Measurements from ENCODE around the gene LDLRAD1. TPM values are rescaled to one million over a fixed set of nuclear protein-coding genes. Genes with fewer than 3 reads are reported as not detected.
"Not testable (repeated sequence)": the region's sequence is repeated elsewhere in the genome, so short reads cannot be mapped to it uniquely, and the experiment has no call there.

LDLRAD1 gene
- total RNA-seq, 4 donors from 2014 or later, result 0.49 to 1.4 TPM; not detected in 2

GRCh38 chr1:53999920-54000319 lies 18.1 kb downstream of the LDLRAD1 start:
- H3K27me3 ChIP-seq, result no peaks in the 10 kb centered on the region
- H3K4me3 ChIP-seq, result no peak overlapping the region
- no peaks in the 10 kb centered on the region for H3K9me3 ChIP-seq
- H3K36me3 ChIP-seq, result no peaks in the 10 kb centered on the region
- DNase-seq, result no peak
- H3K4me1 ChIP-seq, result peaks cover 0 to 14% (median 0%) of the 10 kb centered on the region in 3 donors
- intact Hi-C loops (cut with DNase I), result no loop called here
- TF ChIP-seq CTCF (IDR thresholded peaks at IDR 0.05), result no peak
- TF ChIP-seq POLR2A (IDR thresholded peaks at IDR 0.05), result no peak
- no peak overlapping the region for H3K27ac ChIP-seq

DNA sequence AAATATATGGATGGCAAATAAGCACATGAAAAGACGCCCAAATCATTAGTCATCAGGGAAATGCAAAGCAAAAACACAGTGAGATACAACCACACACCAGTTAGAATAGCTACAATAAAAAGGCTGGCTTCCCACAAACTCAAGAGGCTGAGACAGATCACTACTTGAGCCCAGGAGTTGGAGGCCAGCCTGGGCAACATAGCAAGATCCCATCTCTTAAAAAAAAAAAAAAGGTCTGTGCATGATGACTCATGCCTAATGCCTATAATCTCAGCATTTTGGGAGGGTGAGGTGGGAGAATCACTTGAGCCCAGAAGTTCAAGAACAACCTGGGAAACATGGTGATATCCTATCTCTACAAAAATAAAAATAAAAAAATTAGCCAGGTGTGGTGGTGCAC lies 19.8 kb downstream of the LDLRAD1 start:
- no peak for DNase-seq
- intact Hi-C loops (cut with DNase I), result no loop called here
- WGBS, 2 donors, result 62 to 83% methylated on average over 1 of the region's 1 CpG
- Histone ChIP-seq H3K4me3 (no peak overlapping the region), H3K27me3 (no peaks in the 10 kb centered on the region), H3K36me3 (no peaks in the 10 kb centered on the region), H3K27ac (no peak overlapping the region), H3K9me3 (no peaks in the 10 kb centered on the region), H3K4me1 (peaks cover 0 to 14% (median 0%) of the 10 kb centered on the region in 3 donors)
- TF ChIP-seq CTCF (IDR thresholded peaks at IDR 0.05), result no peak
- no peak for TF ChIP-seq POLR2A (IDR thresholded peaks at IDR 0.05)

DNA sequence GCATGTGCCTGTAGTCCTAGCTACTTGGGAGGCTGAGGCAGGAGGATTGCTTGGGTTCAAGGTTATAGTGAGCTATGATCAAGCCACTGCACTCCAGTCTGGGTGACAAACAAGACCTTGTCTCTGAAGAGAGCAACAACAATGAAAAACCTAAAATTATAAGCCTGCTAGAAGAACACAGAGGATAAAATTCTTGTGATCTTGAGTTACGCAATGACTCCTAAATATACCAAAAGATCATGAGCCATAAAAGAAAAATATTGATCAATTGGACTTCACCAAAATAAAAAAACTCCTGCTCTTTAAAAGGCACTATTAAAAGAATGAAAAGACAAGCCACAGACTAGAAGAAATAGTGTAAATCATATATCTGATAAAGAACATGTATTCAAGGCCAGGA lies 22.3 kb downstream of the LDLRAD1 start:
- H3K27me3 ChIP-seq, result no peaks in the 10 kb centered on the region
- DNase-seq, result no peak
- no peaks in the 10 kb centered on the region for H3K9me3 ChIP-seq
- H3K4me1 ChIP-seq, result no peaks in the 10 kb centered on the region
- intact Hi-C loops (cut with DNase I), result no loop called here
- no peaks in the 10 kb centered on the region for H3K36me3 ChIP-seq
- 94 to 100% methylated on average over 1 of the region's 1 CpG for WGBS, 2 donors
- TF ChIP-seq POLR2A (IDR thresholded peaks at IDR 0.05) (no peak), CTCF (IDR thresholded peaks at IDR 0.05) (no peak)
- H3K27ac ChIP-seq, result no peak overlapping the region
- H3K4me3 ChIP-seq, result no peak overlapping the region

GRCh38 chr1:53994516-53994915 lies 23.5 kb downstream of the LDLRAD1 start:
- H3K4me3 ChIP-seq; H3K9me3 ChIP-seq; H3K36me3 ChIP-seq; DNase-seq; H3K4me1 ChIP-seq; H3K27ac ChIP-seq; intact Hi-C loops (cut with DNase I); H3K27me3 ChIP-seq: not testable (repeated sequence)
- 83 to 85% methylated on average over 2 of the region's 2 CpGs for WGBS, 2 donors

GRCh38 chr1:53992085-53992874 lies 25.7 kb downstream of the LDLRAD1 start:
- no peaks in the 10 kb centered on the region for H3K9me3 ChIP-seq
- TF ChIP-seq POLR2A (IDR thresholded peaks at IDR 0.05) (no peak), CTCF (IDR thresholded peaks at IDR 0.05) (peak in 4 of 6 experiments; percentile 9 to 58 (median 28))
- H3K27me3 ChIP-seq, result no peaks in the 10 kb centered on the region
- WGBS, 2 donors, result 20 to 50% methylated on average over 1 to 2 of the region's 4 CpGs
- H3K27ac ChIP-seq, result no peak overlapping the region
- DNase-seq, result no peak
- intact Hi-C loops (cut with DNase I), result no loop called here
- H3K4me1 ChIP-seq, result no peaks in the 10 kb centered on the region
- no peaks in the 10 kb centered on the region for H3K36me3 ChIP-seq
- no peak overlapping the region for H3K4me3 ChIP-seq
